GM12873 (cell line): ENCODE data around the gene VEGFB.

Experiments
- CTCF ChIP-seq: IDR thresholded peaks from 2 replicates; pipeline ENCODE4 v1.5.1; 2012; ENCODE audit warnings: low read depth, mild to moderate bottlenecking, moderate library complexity, low read length, control low read depth; ENCODE audit not compliant: insufficient read depth; ENCODE audit errors: missing control alignments

The VEGFB gene

GRCh38 chr11:64276653-64277431, 42.5 kb downstream of the VEGFB start:
- TF ChIP-seq CTCF: no peak

GRCh38 chr11:64278576-64279190, 44.3 kb downstream of the VEGFB start:
- no peak for TF ChIP-seq CTCF

GRCh38 chr11:64281957-64282770, 47.8 kb downstream of the VEGFB start:
- no peak for TF ChIP-seq CTCF

GRCh38 chr11:64283092-64283491, 48.7 kb downstream of the VEGFB start:
- TF ChIP-seq CTCF: no peak

GRCh38 chr11:64284048-64284961, 49.9 kb downstream of the VEGFB start, which contains the start of gene BAD:
Gene BAD (minus strand): TSS chr11:64284665. CDS start chr11:64284368, 297 bp downstream.
- no peak for TF ChIP-seq CTCF

GRCh38 chr11:64284962-64285884, 50.8 kb downstream of the VEGFB start, which contains the start of gene GPR137:
Gene GPR137 (plus strand): TSS chr11:64285848. CDS start chr11:64286525, 677 bp downstream.
- TF ChIP-seq CTCF: no peak
